HG02798 (cell line): ENCODE measurements around the gene ADARB2.
"Not testable (repeated sequence)": the region's sequence is repeated elsewhere in the genome, so short reads cannot be mapped to it uniquely, and the experiment has no call there.

Experiments used
- ATAC-seq: cut with Tn5 transposase; IDR thresholded peaks from one replicate; pipeline ENCODE4 v1.9.1; 2021; ENCODE audit warnings: mild to moderate bottlenecking; ENCODE audit not compliant: unreplicated experiment, poor library complexity

Gene ADARB2

GRCh38 chr10:1348773-1349050 is 388.6 kb downstream of the ADARB2 start:
- no peak for ATAC-seq

DNA sequence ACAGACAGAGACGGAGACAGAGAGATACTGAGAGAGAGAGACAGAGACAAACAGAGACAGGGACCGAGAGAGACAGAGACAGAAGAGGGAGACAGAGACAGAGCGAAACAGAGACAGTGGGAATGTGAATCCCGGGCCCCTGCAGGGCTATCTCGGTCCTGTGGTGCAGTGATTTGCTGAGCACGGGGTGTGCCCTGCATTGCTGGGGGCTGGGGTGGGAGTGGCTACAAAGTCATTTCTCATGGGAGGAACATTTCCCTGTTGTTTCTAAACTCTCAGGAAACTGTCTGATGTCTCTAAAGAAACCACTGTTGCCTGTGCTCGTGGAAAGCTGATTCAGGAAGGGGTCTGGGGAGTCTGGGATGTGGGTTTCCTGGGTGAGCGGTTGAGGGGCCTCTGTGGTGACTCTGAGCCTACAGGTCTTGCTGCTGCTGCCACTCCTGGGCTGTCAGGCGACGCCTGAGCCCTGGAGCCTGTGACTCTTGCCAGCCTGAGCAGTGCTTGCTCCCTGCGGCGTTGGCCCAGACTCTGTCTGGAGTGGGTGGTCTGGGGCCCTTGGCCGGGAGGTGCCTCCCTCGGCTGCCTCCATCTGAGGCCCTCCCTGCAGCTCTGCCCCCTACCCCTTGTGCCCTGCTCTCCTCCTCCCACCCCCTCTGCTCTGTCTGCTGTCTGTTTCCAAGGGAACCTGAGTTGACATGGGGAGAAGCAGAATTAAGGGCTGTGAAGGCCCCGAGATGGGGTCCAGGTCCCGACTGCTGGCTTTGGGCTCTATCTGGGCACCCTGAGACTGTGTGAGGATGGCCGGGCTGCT is 389.2 kb downstream of the ADARB2 start:
- no peak for ATAC-seq

GRCh38 chr10:1347525-1347924 is 389.8 kb downstream of the ADARB2 start:
- ATAC-seq, result no peak

DNA sequence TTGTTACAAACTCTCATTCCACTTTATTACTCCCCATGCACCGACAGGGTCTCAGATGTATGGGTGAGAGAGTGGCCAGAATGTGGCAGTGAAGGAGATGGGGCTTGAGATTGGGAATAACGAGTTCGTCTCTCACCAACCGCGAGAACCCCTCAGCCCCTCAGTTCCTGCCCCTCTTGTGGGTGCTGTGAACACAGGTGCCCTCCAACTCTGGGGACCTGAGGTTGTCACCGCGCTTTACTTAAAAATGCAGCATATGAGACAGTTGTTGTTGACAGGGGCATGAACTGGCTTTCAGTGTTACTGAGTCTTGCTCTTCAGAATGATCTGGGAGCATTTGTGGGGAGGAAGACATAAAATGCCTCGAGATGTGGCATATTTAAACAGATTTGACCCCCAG is 391.1 kb downstream of the ADARB2 start:
- no peak for ATAC-seq

DNA sequence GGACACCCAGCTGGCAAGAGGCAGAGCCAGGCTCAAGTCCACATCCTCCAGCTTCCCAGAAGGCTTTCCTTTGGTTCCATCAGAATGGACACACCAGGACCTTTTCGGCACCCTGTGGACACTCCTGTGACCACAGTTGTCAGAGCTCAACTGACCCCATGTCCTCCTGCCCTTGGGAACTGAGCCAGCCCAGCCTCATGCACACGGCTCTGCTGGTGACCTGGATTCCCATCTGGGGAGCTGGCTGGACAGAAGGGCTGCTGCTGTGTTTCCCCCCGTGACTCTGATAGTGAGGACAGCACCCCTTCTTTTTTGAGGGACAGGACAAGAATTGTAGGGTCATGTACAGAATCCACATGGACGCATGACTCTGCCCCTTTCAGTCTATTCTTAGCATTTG is 392.0 kb downstream of the ADARB2 start:
- ATAC-seq, result no peak

DNA sequence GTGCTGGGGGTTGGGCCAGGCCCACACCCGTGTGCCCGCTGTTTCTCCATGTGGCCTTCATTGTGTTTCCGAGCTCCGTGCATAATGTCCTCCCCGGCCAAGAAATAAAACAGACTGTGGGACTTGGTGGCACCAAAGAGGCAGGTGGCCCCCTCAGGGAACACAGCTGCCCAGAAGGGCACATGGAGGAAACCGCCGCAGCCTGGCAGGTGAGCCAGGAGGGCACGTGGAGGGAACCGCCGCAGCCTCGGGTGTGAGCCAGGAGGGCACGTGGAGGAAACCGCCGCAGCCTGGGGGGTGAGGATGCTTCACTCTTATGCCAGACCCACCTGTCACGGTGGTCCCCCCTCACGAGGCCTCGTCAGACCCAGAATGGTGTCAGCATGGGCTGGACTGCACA is 392.5 kb downstream of the ADARB2 start:
- ATAC-seq, result no peak

DNA sequence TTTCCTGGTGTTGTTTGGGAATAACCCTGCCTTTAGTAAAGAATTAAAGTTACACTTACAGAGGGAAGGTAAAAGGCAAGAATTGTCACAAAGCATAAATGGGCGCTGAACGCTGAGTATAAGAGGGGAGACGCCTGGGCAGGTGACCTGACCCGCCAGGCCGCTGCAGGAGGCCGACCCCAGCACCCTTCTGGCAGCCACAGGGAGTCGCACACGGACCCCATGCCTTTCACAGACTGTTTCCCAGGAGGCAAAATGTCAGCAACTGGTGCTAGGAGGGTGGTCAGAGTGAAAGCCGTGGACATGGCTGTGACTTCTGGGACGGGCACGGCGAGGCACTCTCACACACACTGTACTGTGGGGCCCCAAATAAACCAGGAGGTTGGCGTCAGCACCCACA is 392.9 kb downstream of the ADARB2 start:
- no peak for ATAC-seq

DNA sequence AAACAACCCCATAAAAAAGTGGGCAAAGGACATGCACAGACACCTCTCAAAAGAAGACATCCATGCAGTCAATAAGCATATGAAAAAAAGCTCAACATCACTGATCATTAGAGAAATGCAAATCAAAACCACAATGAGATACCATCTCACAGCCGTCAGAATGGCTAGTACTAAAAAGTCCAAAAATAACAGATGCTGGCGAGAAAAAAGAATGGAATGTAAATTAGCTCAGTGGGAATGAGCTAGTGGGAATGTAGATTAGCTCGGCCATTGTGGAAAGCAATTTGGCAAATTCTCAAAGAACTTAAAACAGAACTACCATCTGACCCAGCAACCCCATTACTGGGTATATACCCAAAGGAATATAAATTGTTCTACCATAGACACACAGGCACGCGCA is 394.1 kb downstream of the ADARB2 start:
- no peak for ATAC-seq

GRCh38 chr10:1341052-1341451 is 396.3 kb downstream of the ADARB2 start:
- not testable (repeated sequence) for ATAC-seq

- ATAC-seq, result no peak
Observed at GRCh38 chr10:1339396-1339795, 397.9 kb downstream of the ADARB2 start.

- no peak for ATAC-seq
Observed at GRCh38 chr10:1335642-1336041, 401.7 kb downstream of the ADARB2 start.

- ATAC-seq, result no peak
Observed at GRCh38 chr10:1333981-1334380, 403.3 kb downstream of the ADARB2 start.

DNA sequence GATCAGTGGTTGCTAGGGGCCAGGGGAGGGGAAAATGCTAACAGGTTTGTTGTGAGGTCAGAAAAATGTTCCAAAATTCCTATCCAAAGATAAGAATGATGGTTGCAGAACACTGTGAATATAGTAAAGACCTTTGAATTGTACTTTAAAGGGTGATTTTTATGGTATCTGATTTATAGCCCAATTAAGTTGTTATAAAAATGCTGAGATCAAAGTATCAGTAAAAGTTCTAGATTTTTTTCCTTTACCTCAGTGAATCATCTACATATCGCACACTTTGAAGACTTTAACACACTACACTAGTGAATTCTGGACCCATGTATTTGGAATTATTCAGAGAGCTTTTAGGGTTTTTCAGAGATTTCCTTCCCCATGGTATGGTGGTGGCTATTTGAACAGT is 405.8 kb downstream of the ADARB2 start:
- ATAC-seq, result no peak

- ATAC-seq, result no peak
Observed at GRCh38 chr10:1329622-1330021, 407.7 kb downstream of the ADARB2 start.

DNA sequence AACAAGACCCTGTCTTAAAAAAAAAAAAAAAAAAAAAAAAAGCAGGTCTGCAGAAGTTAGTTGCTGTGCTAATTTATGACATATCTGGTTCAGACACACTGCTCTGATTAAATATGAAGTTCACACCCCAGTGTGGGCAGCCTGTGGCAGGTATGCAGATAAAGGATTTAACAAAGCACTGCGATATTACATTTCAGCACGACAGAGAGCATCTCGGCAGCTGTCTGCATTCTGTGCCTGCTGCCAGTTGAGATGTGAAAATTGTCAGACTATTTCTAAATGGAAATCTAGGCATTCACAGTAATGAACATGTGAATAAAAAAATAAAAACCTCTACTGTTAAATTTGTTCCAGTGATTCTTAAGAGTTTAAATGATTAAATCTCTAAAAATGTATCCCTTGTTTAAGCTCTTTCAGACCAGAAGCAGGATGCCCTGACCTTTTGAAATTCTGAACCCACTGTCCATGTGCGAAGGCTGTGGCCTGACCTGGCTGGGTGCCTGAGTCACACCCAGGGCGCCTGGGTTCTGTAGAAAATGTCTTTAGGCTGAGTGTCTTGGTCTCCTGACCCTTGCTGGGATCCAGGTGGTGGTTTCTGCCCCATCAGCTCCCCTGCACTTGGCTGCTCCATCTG is 408.2 kb downstream of the ADARB2 start:
- no peak for ATAC-seq

DNA sequence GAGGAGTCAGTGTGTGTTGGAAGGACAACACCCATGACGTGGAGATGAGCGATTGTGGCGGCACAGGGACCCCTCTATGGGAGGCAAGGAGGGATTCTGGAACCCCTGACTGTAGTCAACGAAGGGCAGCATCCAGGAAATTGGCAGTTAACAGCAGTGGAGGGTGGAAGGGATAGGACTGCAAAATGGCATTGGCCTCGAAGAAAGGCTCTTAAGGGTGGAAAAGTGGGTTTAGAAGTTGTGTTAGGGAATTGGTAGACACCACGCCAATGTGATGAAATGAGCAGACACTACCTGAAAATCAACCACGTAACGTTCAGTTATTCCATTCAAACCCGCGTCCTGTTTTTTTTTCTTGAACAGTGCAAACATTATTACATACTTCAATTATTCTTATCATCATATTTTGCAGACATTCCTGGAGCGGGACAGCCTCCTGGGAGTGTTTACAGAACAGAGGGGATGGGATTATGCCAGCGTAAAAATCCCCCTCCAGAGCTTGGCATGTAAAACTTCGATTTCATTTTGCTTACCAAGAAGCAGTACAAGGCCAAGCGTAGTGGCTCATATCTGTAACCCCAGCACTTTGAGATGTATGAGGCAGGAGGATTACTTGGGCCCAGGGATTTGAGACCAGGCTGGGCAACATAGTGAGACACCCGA is 409.0 kb downstream of the ADARB2 start:
- ATAC-seq, result no peak

DNA sequence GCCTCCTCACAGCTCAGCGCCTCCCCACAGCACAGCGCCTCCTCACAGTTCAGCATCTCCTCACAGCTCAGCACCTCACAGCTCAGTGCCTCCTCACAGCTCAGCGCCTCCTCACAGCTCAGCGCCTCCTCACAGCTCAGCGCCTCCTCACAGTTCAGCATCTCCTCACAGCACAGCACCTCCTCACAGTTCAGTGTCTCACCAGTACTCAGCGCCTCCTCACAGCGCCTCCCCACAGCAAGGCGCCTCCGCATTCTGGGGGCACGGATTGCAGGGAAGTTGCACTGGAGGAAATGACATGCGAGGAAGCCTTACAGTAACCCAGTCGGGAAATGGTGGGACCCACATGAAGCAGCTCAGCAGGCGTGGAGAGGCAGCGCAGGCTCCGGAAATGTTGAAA is 409.6 kb downstream of the ADARB2 start:
- ATAC-seq, result no peak

DNA sequence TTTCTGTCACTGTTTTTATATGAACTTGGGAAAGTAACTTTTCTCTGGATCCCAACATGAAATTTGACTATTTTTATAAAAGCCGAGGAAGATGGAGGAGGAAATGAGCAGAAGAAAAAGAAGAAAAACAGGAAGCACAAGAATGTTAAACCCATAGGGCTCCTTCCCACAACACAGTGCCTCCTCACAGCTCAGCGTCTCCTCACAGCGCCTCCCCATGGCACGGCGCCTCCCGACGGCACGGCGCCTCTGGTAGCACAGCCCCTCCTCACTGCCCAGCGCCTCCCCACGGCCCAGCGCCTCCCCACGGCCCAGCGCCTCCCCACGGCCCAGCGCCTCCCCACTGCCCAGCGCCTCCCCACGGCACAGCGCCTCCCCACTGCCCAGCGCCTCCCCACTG is 410.8 kb downstream of the ADARB2 start:
- ATAC-seq, result not testable (repeated sequence)

DNA sequence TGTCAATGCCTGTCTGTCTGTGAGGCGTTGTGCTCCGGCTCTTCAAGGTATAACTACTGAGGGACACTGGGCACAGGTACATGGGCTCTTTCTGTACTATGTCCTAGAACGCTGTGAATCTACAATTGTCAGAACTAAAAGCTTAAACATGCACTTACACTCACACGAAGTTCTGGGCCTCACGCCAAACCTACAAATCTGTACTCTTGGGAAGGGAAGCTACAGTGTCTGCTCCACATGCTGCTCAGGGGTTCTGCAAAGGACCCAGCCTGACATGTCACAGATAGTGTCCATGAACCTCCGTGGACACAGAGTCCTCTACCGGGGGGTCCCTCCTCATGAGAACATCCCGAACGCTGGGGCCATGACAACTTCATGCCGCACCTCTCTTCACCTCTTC is 412.4 kb downstream of the ADARB2 start:
- no peak for ATAC-seq

DNA sequence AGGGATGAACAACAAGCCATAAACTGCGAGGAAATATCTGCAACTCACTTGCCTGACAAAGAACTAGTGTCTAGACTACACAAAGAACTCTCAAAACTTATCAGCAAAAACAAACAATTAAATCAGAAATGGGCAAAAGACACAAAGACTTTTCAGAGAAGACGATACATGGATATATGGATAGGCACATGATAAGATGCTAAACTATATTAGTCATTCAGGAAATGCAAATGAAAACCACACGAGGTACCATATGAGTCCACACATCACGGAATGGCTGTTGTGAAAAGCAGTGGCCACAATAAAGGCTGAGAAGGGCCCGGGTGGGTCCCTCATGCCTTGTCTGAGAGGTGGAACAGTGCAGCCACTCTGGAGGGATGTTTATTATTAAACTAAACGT is 413.4 kb downstream of the ADARB2 start:
- ATAC-seq, result no peak

- no peak for ATAC-seq
Observed at GRCh38 chr10:1320739-1321320, 416.5 kb downstream of the ADARB2 start.

DNA sequence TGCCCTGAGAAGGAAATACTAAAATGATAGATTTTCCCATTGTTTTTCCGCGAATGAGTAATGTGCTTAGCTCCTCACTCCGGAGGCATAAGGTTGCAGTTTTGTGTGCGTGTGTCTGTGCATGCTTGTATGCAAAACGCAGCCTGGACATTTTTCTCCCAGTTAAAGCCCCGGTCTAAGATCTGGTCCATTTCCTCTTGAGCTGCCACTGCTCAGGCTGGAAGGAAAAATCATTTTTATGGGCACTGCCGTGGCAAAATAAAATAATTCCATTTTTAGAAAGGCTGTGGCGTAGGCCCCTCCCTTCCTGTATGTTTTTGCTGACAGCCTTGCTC is 420.5 kb downstream of the ADARB2 start:
- ATAC-seq, result no peak
